CD4-positive, CD25-positive, alpha-beta regulatory T cell (primary cell): ENCODE measurements around the gene SIGLEC7. TPM values are rescaled to one million over a fixed set of nuclear protein-coding genes. Genes with fewer than 3 reads are reported as not detected.
A peak's percentile ranks its signal among the peaks of the same experiment; 100 is the strongest.
"Not testable (repeated sequence)": the region's sequence is repeated elsewhere in the genome, so short reads cannot be mapped to it uniquely, and the experiment has no call there.

Source experiments
- ATAC-seq, 2 donors: fragments of 150-1000 bp; cut with Tn5 transposase; one replicate each; pipeline ENCODE4 v1.10.0; 2021; ENCODE audit warnings: low read depth in 2 of 2, moderate number of reproducible peaks in 2 of 2, moderate library complexity in 1 of 2
- DNase-seq, 3 donors: peaks; one replicate each; pipeline versions ENCODE4 v3.0.0 to v3.0.0-alpha.2; 2012 to 2022; ENCODE audit warnings: mixed read lengths in 1 of 3
- H3K27ac ChIP-seq: one replicate; pipeline ENCODE4 v1.7.0; 2013; ENCODE audit warnings: mild to moderate bottlenecking, low read length; ENCODE audit not compliant: insufficient read depth, poor library complexity, severe bottlenecking
- H3K27me3 ChIP-seq: one replicate; pipeline ENCODE4 v1.7.0; 2013; ENCODE audit warnings: low read length; ENCODE audit not compliant: control insufficient read depth, insufficient read depth
- H3K36me3 ChIP-seq: one replicate; pipeline ENCODE4 v1.7.0; 2013; ENCODE audit warnings: mild to moderate bottlenecking, low read length, moderate library complexity; ENCODE audit not compliant: control insufficient read depth, insufficient read depth
- H3K4me1 ChIP-seq: 2 replicates; pipeline ENCODE4 v1.7.0; 2013; ENCODE audit warnings: mild to moderate bottlenecking, low read length; ENCODE audit not compliant: insufficient read depth, control insufficient read depth, poor library complexity, severe bottlenecking
- H3K4me3 ChIP-seq: one replicate; pipeline ENCODE4 v1.7.0; 2013; ENCODE audit warnings: low read depth, mild to moderate bottlenecking, low read length, moderate library complexity
- H3K9me3 ChIP-seq, 2 experiments: 1 replicate in 1 of 2; 2 replicates in 1 of 2; pipeline ENCODE4 v1.7.0; 2013; ENCODE audit warnings: low read length in 2 of 2, mild to moderate bottlenecking in 1 of 2, moderate library complexity in 1 of 2; ENCODE audit not compliant: control insufficient read depth in 2 of 2
- H3K27ac Mint-ChIP-seq, 3 donors: one replicate each; pipeline ENCODE4 v1.8.0; 2020 to 2022; ENCODE audit warnings: mild to moderate bottlenecking in 3 of 3, mixed read lengths in 3 of 3, moderate library complexity in 2 of 3
- H3K27me3 Mint-ChIP-seq: one replicate; pipeline ENCODE4 v1.8.0; 2022; ENCODE audit warnings: mild to moderate bottlenecking, mixed read lengths
- H3K36me3 Mint-ChIP-seq: one replicate; pipeline ENCODE4 v1.8.0; 2020; ENCODE audit warnings: mixed read lengths
- H3K4me1 Mint-ChIP-seq, 4 donors: one replicate each; pipeline ENCODE4 v1.8.0; 2020 to 2022; ENCODE audit warnings: mixed read lengths in 4 of 4, mild to moderate bottlenecking in 1 of 4
- H3K4me3 Mint-ChIP-seq, 4 donors: one replicate each; pipeline ENCODE4 v1.8.0; 2020 to 2022; ENCODE audit warnings: mild to moderate bottlenecking in 4 of 4, mixed read lengths in 4 of 4, moderate library complexity in 3 of 4
- H3K9me3 Mint-ChIP-seq, 7 donors: one replicate each; pipeline ENCODE4 v1.8.0; 2020 to 2022; ENCODE audit warnings: mixed read lengths in 7 of 7, mild to moderate bottlenecking in 3 of 7, moderate library complexity in 2 of 7
- polyA plus RNA-seq, 4 donors: library from polyadenylated mRNA; unstranded; fragments of 300-500 nt; fragmentation: Illumina TruSeq; gene quantifications; one replicate each; pipeline ENCODE4 v1.2.3, GENCODE V29; 2021
- total RNA-seq: library from RNA; stranded (reverse); gene quantifications from one replicate; pipeline ENCODE4 v1.2.3, GENCODE V29; 2022

SIGLEC7 gene
- total and polyA plus RNA-seq, 5 donors from 2014 or later, result not detected

DNA sequence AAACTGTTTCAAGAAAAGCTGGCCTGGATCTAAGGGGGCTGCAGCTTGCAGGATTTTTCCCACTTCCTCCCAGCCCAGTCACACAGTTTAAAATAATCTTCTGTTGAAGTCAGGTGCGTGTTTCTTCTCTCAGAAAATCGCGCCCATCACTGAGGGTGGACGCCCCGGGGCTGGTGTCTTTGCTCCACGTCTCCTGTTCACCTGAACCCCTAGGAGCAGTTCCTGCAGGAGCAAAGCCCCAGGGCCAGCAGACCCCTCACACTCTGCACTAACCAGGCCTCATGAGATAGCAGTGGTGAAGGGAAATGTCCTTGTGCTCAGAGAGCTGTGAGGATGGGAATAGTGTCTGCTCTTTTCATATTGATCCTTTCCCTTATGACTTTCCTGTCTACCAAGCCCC, 920 bp upstream of the SIGLEC7 start:
- H3K4me1 ChIP-seq, result peaks cover 7% of the 10 kb centered on the region
- Mint-ChIP-seq H3K27me3 (peaks cover 30% of the 10 kb centered on the region), H3K4me1 (peaks cover 9 to 27% (median 16%) of the 10 kb centered on the region in 4 donors), H3K27ac (peak overlapping the region in 1 of 3 donors; percentile 55), H3K36me3 (peaks cover 6% of the 10 kb centered on the region), H3K9me3 (no peaks in the 10 kb centered on the region), H3K4me3 (no peak overlapping the region)
- H3K27me3 ChIP-seq, result peaks cover 2% of the 10 kb centered on the region
- DNase-seq (no peak), ATAC-seq (no peak)
- H3K4me3 ChIP-seq, result no peak overlapping the region
- H3K36me3 ChIP-seq, result no peaks in the 10 kb centered on the region
- no peak overlapping the region for H3K27ac ChIP-seq
- no peaks in the 10 kb centered on the region for H3K9me3 ChIP-seq

DNA sequence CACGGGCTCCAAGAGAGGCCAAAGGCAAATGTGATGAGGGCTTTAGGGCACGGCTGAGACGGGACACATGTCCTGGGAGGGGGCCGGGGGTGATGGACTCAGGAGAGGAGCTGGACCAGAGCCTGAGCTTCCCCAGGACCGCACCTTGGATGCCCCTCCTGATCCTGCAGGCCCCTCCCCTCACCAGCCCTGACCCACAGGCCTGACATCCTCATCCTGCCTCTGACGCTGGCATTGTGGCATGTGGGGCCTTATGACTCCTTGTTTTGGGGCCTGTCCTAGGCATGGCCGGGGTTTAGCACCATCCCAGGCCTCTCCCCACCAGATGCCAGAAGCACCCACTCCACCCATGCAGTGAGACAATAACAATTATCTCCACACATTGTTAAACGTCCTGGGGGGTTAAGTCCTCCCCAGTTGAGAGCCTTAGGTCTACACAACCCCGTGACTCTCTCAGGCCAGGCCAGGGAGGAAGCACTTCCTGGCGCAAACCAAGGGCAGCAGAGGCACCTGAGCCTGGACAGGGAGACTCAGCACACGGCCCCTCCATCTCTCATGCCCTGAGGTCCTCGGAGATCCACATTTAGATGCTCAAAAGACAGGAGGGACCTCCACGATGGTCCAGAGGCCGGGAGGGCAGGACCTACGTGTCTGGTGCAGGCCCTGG, 841 bp downstream of the SIGLEC7 start:
- not testable (repeated sequence) for H3K36me3 ChIP-seq, H3K27ac ChIP-seq, H3K4me3 Mint-ChIP-seq, H3K9me3 ChIP-seq, H3K36me3 Mint-ChIP-seq, ATAC-seq, H3K9me3 Mint-ChIP-seq, H3K27me3 ChIP-seq, H3K4me3 ChIP-seq, DNase-seq, H3K4me1 ChIP-seq
- Mint-ChIP-seq H3K4me1 (peaks cover 3 to 14% (median 7%) of the 10 kb centered on the region in 4 donors), H3K27me3 (peaks cover 21% of the 10 kb centered on the region), H3K27ac (peak overlapping the region in 2 of 3 donors; percentile 44 to 56)

DNA sequence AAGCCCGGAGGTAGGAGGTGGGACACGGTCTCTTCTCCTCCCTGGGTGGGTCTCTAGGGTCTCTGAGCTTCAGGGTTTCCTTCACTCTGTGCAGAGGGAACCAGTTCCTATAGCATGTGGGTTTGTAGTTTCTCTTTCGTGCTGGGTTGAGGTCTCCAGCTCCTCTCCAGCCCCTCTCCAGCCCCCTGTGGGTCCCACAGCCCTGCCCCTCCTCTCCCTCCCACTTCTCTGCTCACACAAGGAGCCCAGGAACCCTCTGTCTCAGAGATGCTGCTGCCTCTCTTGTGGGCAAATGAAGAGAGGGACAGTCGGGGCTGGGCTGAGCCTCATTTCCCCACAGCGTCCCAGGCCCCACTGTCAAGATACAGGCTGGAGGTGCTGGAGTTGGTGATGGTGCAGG, 1.4 kb downstream of the SIGLEC7 start:
- DNase-seq (no peak), ATAC-seq (no peak)
- Histone ChIP-seq H3K27me3 (peaks cover 2% of the 10 kb centered on the region), H3K4me1 (no peaks in the 10 kb centered on the region), H3K27ac (no peak overlapping the region), H3K36me3 (no peaks in the 10 kb centered on the region), H3K4me3 (no peak overlapping the region), H3K9me3 (no peaks in the 10 kb centered on the region)
- Mint-ChIP-seq H3K27me3 (peaks cover 24% of the 10 kb centered on the region), H3K27ac (no peak overlapping the region), H3K4me1 (peaks cover 5 to 16% (median 7%) of the 10 kb centered on the region in 4 donors), H3K9me3 (no peaks in the 10 kb centered on the region), H3K4me3 (no peak overlapping the region), H3K36me3 (peaks cover 4% of the 10 kb centered on the region)

DNA sequence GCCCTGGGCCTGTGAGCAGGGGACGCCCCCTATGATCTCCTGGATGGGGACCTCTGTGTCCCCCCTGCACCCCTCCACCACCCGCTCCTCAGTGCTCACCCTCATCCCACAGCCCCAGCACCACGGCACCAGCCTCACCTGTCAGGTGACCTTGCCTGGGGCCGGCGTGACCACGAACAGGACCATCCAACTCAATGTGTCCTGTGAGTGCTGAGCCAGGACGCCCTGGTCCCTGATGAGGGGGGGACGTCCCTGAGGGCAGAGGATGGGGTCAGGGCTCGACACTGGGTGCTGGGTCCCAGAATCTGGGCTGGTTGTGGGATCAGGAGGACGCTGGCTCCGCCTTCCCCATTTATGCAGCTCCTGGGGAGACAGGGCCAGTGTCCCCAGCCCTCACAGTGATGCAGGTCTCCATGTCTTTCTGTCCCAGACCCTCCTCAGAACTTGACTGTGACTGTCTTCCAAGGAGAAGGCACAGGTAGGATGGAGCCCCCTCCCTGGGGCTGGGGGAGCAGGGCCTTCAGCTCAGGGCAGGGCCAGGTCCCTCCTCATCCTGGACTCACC, 2.5 kb downstream of the SIGLEC7 start:
- no peak overlapping the region for H3K27ac ChIP-seq
- Mint-ChIP-seq H3K27ac (peak overlapping the region in 1 of 3 donors; percentile 55), H3K4me3 (no peak overlapping the region), H3K36me3 (no peaks in the 10 kb centered on the region), H3K4me1 (peaks cover 0 to 12% (median 4%) of the 10 kb centered on the region in 4 donors), H3K9me3 (no peaks in the 10 kb centered on the region), H3K27me3 (peaks cover 17% of the 10 kb centered on the region)
- no peak for ATAC-seq
- no peak overlapping the region for H3K4me3 ChIP-seq
- no peaks in the 10 kb centered on the region for H3K36me3 ChIP-seq
- DNase-seq, result no peak
- H3K4me1 ChIP-seq, result no peaks in the 10 kb centered on the region
- no peaks in the 10 kb centered on the region for H3K9me3 ChIP-seq
- H3K27me3 ChIP-seq, result peaks cover 1% of the 10 kb centered on the region

DNA sequence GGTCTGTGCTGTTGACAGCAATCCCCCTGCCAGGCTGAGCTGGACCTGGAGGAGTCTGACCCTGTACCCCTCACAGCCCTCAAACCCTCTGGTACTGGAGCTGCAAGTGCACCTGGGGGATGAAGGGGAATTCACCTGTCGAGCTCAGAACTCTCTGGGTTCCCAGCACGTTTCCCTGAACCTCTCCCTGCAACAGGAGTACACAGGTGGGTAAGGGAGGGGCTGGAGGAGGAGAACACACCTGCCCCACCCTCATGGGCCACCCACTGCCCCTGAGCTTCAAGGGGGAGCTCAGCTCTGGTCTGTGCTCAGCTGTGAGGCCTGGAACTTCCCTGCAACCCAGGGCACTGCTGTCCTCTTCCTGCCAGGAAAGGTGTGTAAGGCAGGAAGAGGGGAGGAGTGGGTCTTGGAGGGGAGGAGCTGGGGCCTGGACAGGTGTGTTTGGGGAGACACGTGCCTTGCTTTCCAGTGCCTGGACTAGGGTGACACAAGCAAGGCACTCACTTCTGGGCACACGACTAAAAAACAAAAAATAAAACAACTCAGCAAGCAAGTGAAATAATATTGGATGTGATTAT, 3.9 kb downstream of the SIGLEC7 start:
- DNase-seq (no peak), ATAC-seq (no peak)
- H3K4me3 Mint-ChIP-seq, result no peak overlapping the region
- H3K36me3 Mint-ChIP-seq, result peaks cover 7% of the 10 kb centered on the region
- H3K27me3 Mint-ChIP-seq, result peaks cover 17% of the 10 kb centered on the region
- H3K27ac Mint-ChIP-seq, result peak overlapping the region in 1 of 3 donors; percentile 15
- Histone ChIP-seq H3K36me3 (no peaks in the 10 kb centered on the region), H3K4me3 (no peak overlapping the region), H3K27ac (no peak overlapping the region), H3K9me3 (no peaks in the 10 kb centered on the region), H3K4me1 (no peaks in the 10 kb centered on the region), H3K27me3 (peaks cover 2% of the 10 kb centered on the region)
- no peaks in the 10 kb centered on the region for H3K9me3 Mint-ChIP-seq
- peaks cover 0 to 11% (median 3%) of the 10 kb centered on the region in 4 donors for H3K4me1 Mint-ChIP-seq

DNA sequence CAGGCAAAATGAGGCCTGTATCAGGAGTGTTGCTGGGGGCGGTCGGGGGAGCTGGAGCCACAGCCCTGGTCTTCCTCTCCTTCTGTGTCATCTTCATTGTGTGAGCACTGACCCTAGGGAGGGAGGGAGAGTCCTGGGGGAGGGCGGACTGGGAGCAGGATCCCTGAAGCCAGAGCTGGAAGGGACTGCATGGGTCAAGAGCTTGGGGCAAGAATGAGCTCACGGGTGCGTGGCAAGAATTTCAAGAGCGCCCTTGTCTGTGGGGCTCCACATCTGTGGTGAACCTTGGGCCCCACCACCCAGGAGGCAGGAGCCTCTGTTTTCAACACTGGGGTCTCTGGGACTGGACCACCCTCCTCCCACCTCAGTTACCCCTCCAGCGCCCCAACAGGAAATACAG, 4.7 kb downstream of the SIGLEC7 start:
- Histone ChIP-seq H3K27me3 (peaks cover 6% of the 10 kb centered on the region), H3K4me1 (no peaks in the 10 kb centered on the region), H3K4me3 (no peak overlapping the region), H3K36me3 (no peaks in the 10 kb centered on the region), H3K27ac (no peak overlapping the region), H3K9me3 (no peaks in the 10 kb centered on the region)
- Mint-ChIP-seq H3K4me1 (peaks cover 0 to 11% (median 3%) of the 10 kb centered on the region in 4 donors), H3K4me3 (no peak overlapping the region), H3K36me3 (peaks cover 7% of the 10 kb centered on the region), H3K9me3 (peaks cover 0 to 1% (median 0%) of the 10 kb centered on the region in 7 donors), H3K27me3 (peaks cover 13% of the 10 kb centered on the region), H3K27ac (peak overlapping the region in 1 of 3 donors; percentile 36)
- DNase-seq (no peak), ATAC-seq (no peak)

DNA sequence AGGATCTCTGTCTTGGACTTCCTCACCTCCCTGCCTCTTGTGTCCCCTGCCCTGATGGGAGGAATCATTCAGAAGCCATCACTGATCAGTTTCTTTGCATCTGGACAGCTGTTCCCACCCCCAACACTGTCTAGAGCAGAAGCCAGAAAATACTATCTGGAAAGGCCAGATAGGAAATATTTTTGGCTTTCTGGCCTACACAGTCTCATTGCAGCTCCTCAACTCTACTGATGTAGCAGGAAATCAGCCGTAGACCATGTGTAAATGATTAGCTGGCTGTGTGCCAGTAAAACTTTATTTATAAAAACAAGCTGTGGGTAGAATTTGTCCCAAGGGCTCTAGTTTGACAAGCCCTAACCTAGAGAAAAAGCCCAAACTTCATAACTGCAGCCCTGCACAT, 5.6 kb downstream of the SIGLEC7 start:
- no peaks in the 10 kb centered on the region for H3K4me1 ChIP-seq
- Mint-ChIP-seq H3K36me3 (peaks cover 7% of the 10 kb centered on the region), H3K4me1 (peaks cover 0 to 11% (median 3%) of the 10 kb centered on the region in 4 donors), H3K27ac (no peak overlapping the region), H3K9me3 (peaks cover 0 to 1% (median 0%) of the 10 kb centered on the region in 7 donors), H3K27me3 (peaks cover 22% of the 10 kb centered on the region), H3K4me3 (no peak overlapping the region)
- ATAC-seq (no peak), DNase-seq (no peak)
- H3K36me3 ChIP-seq, result no peaks in the 10 kb centered on the region
- no peaks in the 10 kb centered on the region for H3K9me3 ChIP-seq
- no peak overlapping the region for H3K4me3 ChIP-seq
- H3K27me3 ChIP-seq, result peaks cover 9% of the 10 kb centered on the region
- no peak overlapping the region for H3K27ac ChIP-seq
